ENCODE measurements around the gene MAD2L2. TPM values are rescaled to one million over a fixed set of nuclear protein-coding genes. Genes with fewer than 3 reads are reported as not detected.

Gene MAD2L2
- total and polyA plus RNA-seq, 5 donors from 2014 or later, result 28.7 to 75.3 (median 53.7) TPM

- Histone ChIP-seq H3K36me3 (ENCODE audit: control insufficient read depth, insufficient read depth, low read length) (no peaks in the 10 kb centered on the region), H3K27me3 (ENCODE audit: control insufficient read depth, insufficient read depth, low read length) (no peaks in the 10 kb centered on the region), H3K4me3 (ENCODE audit: low read depth, low read length) (no peak overlapping the region), H3K4me1 (ENCODE audit: control insufficient read depth, insufficient read depth, low read length, poor library complexity, severe bottlenecking) (no peaks in the 10 kb centered on the region), H3K9me3 (ENCODE audit: control insufficient read depth in 2 of 2, low read length in 2 of 2) (no peaks in the 10 kb centered on the region), H3K27ac (ENCODE audit: insufficient read depth, low read length, poor library complexity, severe bottlenecking) (no peak overlapping the region)
- no peaks in the 10 kb centered on the region for H3K4me1 Mint-ChIP-seq
- no peak overlapping the region for H3K27ac Mint-ChIP-seq
- no peak overlapping the region for H3K4me3 Mint-ChIP-seq
- H3K27me3 Mint-ChIP-seq, result peaks cover 5% of the 10 kb centered on the region
- no peak for DNase-seq
- peaks cover 0 to 2% (median 0%) of the 10 kb centered on the region in 7 donors for H3K9me3 Mint-ChIP-seq
- ATAC-seq (ENCODE audit: low read depth in 2 of 2), result no peak
- H3K36me3 Mint-ChIP-seq, result no peaks in the 10 kb centered on the region
These were observed 31.3 kb upstream of the MAD2L2 start for GRCh38 chr1:11712285-11712684.

DNA sequence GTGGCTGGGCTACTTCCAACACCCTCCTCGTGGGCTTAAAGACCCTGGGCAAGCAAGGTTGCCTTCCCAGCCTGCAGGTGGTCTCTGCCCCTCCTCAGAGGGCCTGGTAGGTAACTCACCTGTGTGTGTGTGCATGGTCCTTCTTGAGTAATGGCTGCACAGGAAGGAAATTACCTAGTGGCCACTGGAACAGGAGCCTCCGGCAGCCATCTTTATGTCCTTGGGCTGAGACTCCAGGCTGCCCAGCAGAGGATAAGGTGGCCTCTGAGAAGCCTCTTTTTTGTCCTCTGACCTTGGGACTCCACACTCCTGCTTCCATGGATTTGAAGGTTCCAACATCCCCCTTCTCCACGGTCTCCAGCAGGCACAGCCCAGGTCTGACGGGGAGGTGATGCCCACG is 30.5 kb upstream of the MAD2L2 start:
- no peaks in the 10 kb centered on the region for H3K36me3 Mint-ChIP-seq

DNA sequence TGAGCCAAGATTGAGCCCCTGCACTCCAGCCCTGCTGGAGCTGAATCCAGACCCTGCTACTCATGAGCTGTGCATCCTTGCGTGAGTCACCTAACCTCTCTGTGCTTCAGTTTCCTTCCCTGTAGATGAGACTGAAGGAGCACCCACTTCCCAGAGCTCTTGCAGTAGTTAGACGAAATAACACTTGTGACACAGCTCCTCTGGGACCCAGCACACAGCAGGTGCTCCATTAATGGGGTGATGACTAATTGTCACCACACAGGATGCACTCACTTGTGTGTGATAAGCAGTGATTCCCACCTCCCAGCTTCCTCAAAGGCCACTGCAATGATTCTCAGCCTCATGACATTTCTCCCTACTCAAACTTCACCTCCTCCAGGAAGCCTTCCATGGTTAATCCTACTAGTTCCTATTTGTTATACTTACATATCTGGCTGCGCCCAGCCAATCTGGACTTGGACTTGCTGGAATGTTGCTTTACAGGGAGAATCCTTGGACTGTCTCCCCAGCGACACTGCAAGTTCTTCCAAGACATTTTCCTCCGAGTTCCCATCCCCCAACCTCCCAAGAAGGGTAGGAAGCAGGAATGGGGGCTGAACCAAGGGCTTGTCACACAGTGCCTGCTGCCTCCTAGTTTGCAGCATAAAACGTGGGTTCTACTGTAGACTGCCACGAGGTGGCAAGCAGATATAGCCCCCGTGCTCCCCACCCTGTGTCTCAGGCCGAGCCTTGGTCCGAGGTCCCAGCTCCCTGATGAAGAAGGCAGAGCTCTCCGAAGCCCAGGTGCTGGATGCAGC is 27.8 kb upstream of the MAD2L2 start:
- H3K4me3 ChIP-seq (ENCODE audit: low read depth, low read length), result no peak overlapping the region
- no peak overlapping the region for H3K27ac Mint-ChIP-seq
- no peak overlapping the region for H3K27ac ChIP-seq (ENCODE audit: insufficient read depth, low read length, poor library complexity, severe bottlenecking)
- H3K9me3 ChIP-seq (ENCODE audit: control insufficient read depth in 2 of 2, low read length in 2 of 2), result no peaks in the 10 kb centered on the region
- DNase-seq (no peak), ATAC-seq (ENCODE audit: low read depth in 2 of 2) (peak in 1 of 2 donors; percentile 35)
- no peaks in the 10 kb centered on the region for H3K27me3 ChIP-seq (ENCODE audit: control insufficient read depth, insufficient read depth, low read length)
- H3K9me3 Mint-ChIP-seq, result peaks cover 0 to 4% (median 0%) of the 10 kb centered on the region in 7 donors
- H3K36me3 Mint-ChIP-seq, result no peaks in the 10 kb centered on the region
- no peaks in the 10 kb centered on the region for H3K4me1 ChIP-seq (ENCODE audit: control insufficient read depth, insufficient read depth, low read length, poor library complexity, severe bottlenecking)
- H3K27me3 Mint-ChIP-seq, result peaks cover 11% of the 10 kb centered on the region
- H3K4me1 Mint-ChIP-seq, result no peaks in the 10 kb centered on the region
- H3K36me3 ChIP-seq (ENCODE audit: control insufficient read depth, insufficient read depth, low read length), result no peaks in the 10 kb centered on the region
- H3K4me3 Mint-ChIP-seq, result no peak overlapping the region

More for the DNA sequence above, 30.5 kb upstream of the MAD2L2 start:
- Histone ChIP-seq H3K4me1 (ENCODE audit: control insufficient read depth, insufficient read depth, low read length, poor library complexity, severe bottlenecking) (no peaks in the 10 kb centered on the region), H3K27me3 (ENCODE audit: control insufficient read depth, insufficient read depth, low read length) (no peaks in the 10 kb centered on the region), H3K4me3 (ENCODE audit: low read depth, low read length) (no peak overlapping the region), H3K27ac (ENCODE audit: insufficient read depth, low read length, poor library complexity, severe bottlenecking) (no peak overlapping the region), H3K9me3 (ENCODE audit: control insufficient read depth in 2 of 2, low read length in 2 of 2) (no peaks in the 10 kb centered on the region), H3K36me3 (ENCODE audit: control insufficient read depth, insufficient read depth, low read length) (no peaks in the 10 kb centered on the region)
- DNase-seq (no peak), ATAC-seq (ENCODE audit: low read depth in 2 of 2) (no peak)
- no peak overlapping the region for H3K4me3 Mint-ChIP-seq
- H3K4me1 Mint-ChIP-seq, result no peaks in the 10 kb centered on the region
- peaks cover 0 to 2% (median 0%) of the 10 kb centered on the region in 7 donors for H3K9me3 Mint-ChIP-seq
- H3K27me3 Mint-ChIP-seq, result peaks cover 5% of the 10 kb centered on the region
- no peak overlapping the region for H3K27ac Mint-ChIP-seq

DNA sequence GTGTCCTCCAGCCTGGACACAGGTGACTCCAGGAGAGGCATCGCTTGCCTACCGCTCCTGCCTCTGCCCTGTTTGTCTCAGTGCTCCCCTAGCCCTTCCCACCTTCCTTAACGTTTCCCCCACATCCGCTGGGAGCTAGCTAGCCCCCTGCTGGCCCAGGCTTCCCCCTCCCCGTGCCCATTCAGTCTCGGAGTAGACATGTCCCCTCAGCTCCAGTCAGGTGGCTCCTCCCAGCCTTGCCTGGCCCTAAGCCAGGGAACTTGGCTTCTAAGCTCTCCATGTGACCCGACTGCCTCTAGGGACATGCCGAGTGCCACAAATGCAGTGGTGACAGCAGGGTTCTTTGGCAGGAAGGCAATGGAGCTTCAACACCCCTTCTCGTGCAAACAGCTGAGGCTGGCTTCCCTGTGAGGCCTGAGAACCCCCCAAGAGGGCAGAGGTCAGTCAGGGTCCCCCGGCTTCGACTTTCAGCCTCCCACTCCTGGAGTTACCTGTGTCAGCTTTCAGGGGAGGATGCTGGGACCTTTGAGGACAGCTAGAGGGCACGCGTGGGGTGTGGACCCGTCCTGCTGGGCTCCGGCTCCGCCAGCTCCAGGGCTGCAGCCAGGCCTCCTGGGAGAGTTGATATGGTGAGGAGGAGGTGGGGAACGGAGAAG is 26.8 kb upstream of the MAD2L2 start:
- DNase-seq (no peak), ATAC-seq (ENCODE audit: low read depth in 2 of 2) (no peak)
- Mint-ChIP-seq H3K27ac (peak overlapping the region in 1 of 3 donors; percentile 87), H3K27me3 (peaks cover 11% of the 10 kb centered on the region), H3K9me3 (peaks cover 0 to 4% (median 0%) of the 10 kb centered on the region in 7 donors), H3K36me3 (no peaks in the 10 kb centered on the region), H3K4me1 (no peaks in the 10 kb centered on the region), H3K4me3 (no peak overlapping the region)
- Histone ChIP-seq H3K4me3 (ENCODE audit: low read depth, low read length) (no peak overlapping the region), H3K27ac (ENCODE audit: insufficient read depth, low read length, poor library complexity, severe bottlenecking) (no peak overlapping the region), H3K9me3 (ENCODE audit: control insufficient read depth in 2 of 2, low read length in 2 of 2) (no peaks in the 10 kb centered on the region), H3K36me3 (ENCODE audit: control insufficient read depth, insufficient read depth, low read length) (no peaks in the 10 kb centered on the region), H3K27me3 (ENCODE audit: control insufficient read depth, insufficient read depth, low read length) (no peaks in the 10 kb centered on the region), H3K4me1 (ENCODE audit: control insufficient read depth, insufficient read depth, low read length, poor library complexity, severe bottlenecking) (no peaks in the 10 kb centered on the region)

DNA sequence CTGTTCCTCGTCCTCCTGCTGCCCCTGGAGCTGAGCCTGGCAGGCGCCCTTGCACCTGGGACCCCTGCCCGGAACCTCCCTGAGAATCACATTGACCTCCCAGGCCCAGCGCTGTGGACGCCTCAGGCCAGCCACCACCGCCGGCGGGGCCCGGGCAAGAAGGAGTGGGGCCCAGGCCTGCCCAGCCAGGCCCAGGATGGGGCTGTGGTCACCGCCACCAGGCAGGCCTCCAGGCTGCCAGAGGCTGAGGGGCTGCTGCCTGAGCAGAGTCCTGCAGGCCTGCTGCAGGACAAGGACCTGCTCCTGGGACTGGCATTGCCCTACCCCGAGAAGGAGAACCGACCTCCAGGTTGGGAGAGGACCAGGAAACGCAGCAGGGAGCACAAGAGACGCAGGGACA is 25.3 kb upstream of the MAD2L2 start:
- DNase-seq (no peak), ATAC-seq (ENCODE audit: low read depth in 2 of 2) (no peak)
- Mint-ChIP-seq H3K36me3 (no peaks in the 10 kb centered on the region), H3K9me3 (peaks cover 0 to 4% (median 0%) of the 10 kb centered on the region in 7 donors), H3K4me1 (no peaks in the 10 kb centered on the region), H3K27me3 (peaks cover 6% of the 10 kb centered on the region), H3K27ac (no peak overlapping the region), H3K4me3 (no peak overlapping the region)
- no peak overlapping the region for H3K4me3 ChIP-seq (ENCODE audit: low read depth, low read length)
- H3K4me1 ChIP-seq (ENCODE audit: control insufficient read depth, insufficient read depth, low read length, poor library complexity, severe bottlenecking), result no peaks in the 10 kb centered on the region
- no peak overlapping the region for H3K27ac ChIP-seq (ENCODE audit: insufficient read depth, low read length, poor library complexity, severe bottlenecking)
- H3K27me3 ChIP-seq (ENCODE audit: control insufficient read depth, insufficient read depth, low read length), result no peaks in the 10 kb centered on the region
- no peaks in the 10 kb centered on the region for H3K9me3 ChIP-seq (ENCODE audit: control insufficient read depth in 2 of 2, low read length in 2 of 2)
- no peaks in the 10 kb centered on the region for H3K36me3 ChIP-seq (ENCODE audit: control insufficient read depth, insufficient read depth, low read length)

DNA sequence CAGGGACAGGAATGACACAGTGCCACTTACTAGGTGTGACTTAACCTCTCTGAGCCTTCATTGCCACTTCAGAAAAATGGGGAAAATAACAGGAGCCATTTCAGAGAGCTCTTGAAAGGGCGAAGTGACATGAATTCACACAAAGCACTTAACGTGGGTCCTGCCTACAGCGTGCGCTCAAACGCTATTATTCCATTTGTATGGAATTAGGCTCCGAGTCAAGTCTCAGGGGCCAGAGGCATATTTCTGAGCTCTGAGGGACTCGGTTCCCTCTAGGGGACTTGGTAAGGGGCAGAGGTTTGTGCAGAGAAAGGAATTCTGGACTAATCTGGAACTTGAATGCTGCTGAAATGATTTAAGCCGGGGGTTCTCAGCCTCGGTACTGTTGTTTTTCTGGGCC is 24.6 kb upstream of the MAD2L2 start:
- Mint-ChIP-seq H3K9me3 (peaks cover 0 to 4% (median 0%) of the 10 kb centered on the region in 7 donors), H3K36me3 (no peaks in the 10 kb centered on the region), H3K27ac (no peak overlapping the region), H3K4me1 (no peaks in the 10 kb centered on the region), H3K4me3 (no peak overlapping the region), H3K27me3 (peaks cover 6% of the 10 kb centered on the region)
- ATAC-seq (ENCODE audit: low read depth in 2 of 2) (no peak), DNase-seq (no peak)
- Histone ChIP-seq H3K4me3 (ENCODE audit: low read depth, low read length) (no peak overlapping the region), H3K27me3 (ENCODE audit: control insufficient read depth, insufficient read depth, low read length) (no peaks in the 10 kb centered on the region), H3K9me3 (ENCODE audit: control insufficient read depth in 2 of 2, low read length in 2 of 2) (no peaks in the 10 kb centered on the region), H3K36me3 (ENCODE audit: control insufficient read depth, insufficient read depth, low read length) (no peaks in the 10 kb centered on the region), H3K4me1 (ENCODE audit: control insufficient read depth, insufficient read depth, low read length, poor library complexity, severe bottlenecking) (no peaks in the 10 kb centered on the region), H3K27ac (ENCODE audit: insufficient read depth, low read length, poor library complexity, severe bottlenecking) (no peak overlapping the region)

- Mint-ChIP-seq H3K27me3 (peaks cover 6% of the 10 kb centered on the region), H3K4me1 (no peaks in the 10 kb centered on the region), H3K9me3 (peaks cover 0 to 4% (median 0%) of the 10 kb centered on the region in 7 donors), H3K36me3 (no peaks in the 10 kb centered on the region), H3K4me3 (no peak overlapping the region), H3K27ac (no peak overlapping the region)
- H3K27ac ChIP-seq (ENCODE audit: insufficient read depth, low read length, poor library complexity, severe bottlenecking), result no peak overlapping the region
- no peaks in the 10 kb centered on the region for H3K36me3 ChIP-seq (ENCODE audit: control insufficient read depth, insufficient read depth, low read length)
- no peak for ATAC-seq (ENCODE audit: low read depth in 2 of 2)
- H3K9me3 ChIP-seq (ENCODE audit: control insufficient read depth in 2 of 2, low read length in 2 of 2), result no peaks in the 10 kb centered on the region
- H3K4me3 ChIP-seq (ENCODE audit: low read depth, low read length), result no peak overlapping the region
- no peak for DNase-seq
- H3K4me1 ChIP-seq (ENCODE audit: control insufficient read depth, insufficient read depth, low read length, poor library complexity, severe bottlenecking), result no peaks in the 10 kb centered on the region
- no peaks in the 10 kb centered on the region for H3K27me3 ChIP-seq (ENCODE audit: control insufficient read depth, insufficient read depth, low read length)
These were observed 23.9 kb upstream of the MAD2L2 start for GRCh38 chr1:11704691-11705475.

All from CD4-positive, CD25-positive, alpha-beta regulatory T cell (primary cell).